ENCODE results near the gene UBE2U. TPM values are rescaled to one million over a fixed set of nuclear protein-coding genes. Genes with fewer than 3 reads are reported as not detected.
A peak's percentile ranks its signal among the peaks of the same experiment; 100 is the strongest.

UBE2U gene
- total RNA-seq, 6 experiments from 2014 or later = not detected

GRCh38 chr1:64266991-64267390 is 63.6 kb downstream of the UBE2U start:
- Mint-ChIP-seq H3K4me3 (no peak overlapping the region), H3K27me3 (ENCODE audit: insufficient read depth) (peaks cover 15% of the 10 kb centered on the region), H3K27ac (no peak overlapping the region), H3K4me1 (ENCODE audit: low read depth) (peaks cover 10% of the 10 kb centered on the region), H3K9me3 (no peaks in the 10 kb centered on the region), H3K36me3 (ENCODE audit: low read depth) (no peaks in the 10 kb centered on the region)
- no peak for TF ChIP-seq CTCF (IDR thresholded peaks at IDR 0.05)
- DNase-seq = no peak

- H3K36me3 Mint-ChIP-seq (ENCODE audit: low read depth) = no peaks in the 10 kb centered on the region
- H3K4me3 Mint-ChIP-seq = no peak overlapping the region
- peaks cover under 1% of the 10 kb centered on the region; the same call in 1 of the 2 replicates for H3K4me1 Mint-ChIP-seq (ENCODE audit: low read depth)
- no peak overlapping the region for H3K27ac Mint-ChIP-seq
- DNase-seq = peak; percentile 73
- peaks cover 15% of the 10 kb centered on the region for H3K27me3 Mint-ChIP-seq (ENCODE audit: insufficient read depth)
- no peaks in the 10 kb centered on the region for H3K9me3 Mint-ChIP-seq
- TF ChIP-seq CTCF (IDR thresholded peaks at IDR 0.05) = peak; percentile 92
These were observed 65.5 kb downstream of the UBE2U start for GRCh38 chr1:64268653-64269557.

- H3K9me3 Mint-ChIP-seq = no peaks in the 10 kb centered on the region
These were observed 66.1 kb downstream of the UBE2U start for GRCh38 chr1:64269558-64269884.

GRCh38 chr1:64280001-64280400 is 76.6 kb downstream of the UBE2U start:
- no peak overlapping the region for H3K27ac Mint-ChIP-seq
- no peak for DNase-seq
- H3K4me1 Mint-ChIP-seq (ENCODE audit: low read depth) = no peaks in the 10 kb centered on the region
- H3K36me3 Mint-ChIP-seq (ENCODE audit: low read depth) = no peaks in the 10 kb centered on the region
- TF ChIP-seq CTCF (IDR thresholded peaks at IDR 0.05) = no peak
- no peak overlapping the region for H3K4me3 Mint-ChIP-seq
- H3K9me3 Mint-ChIP-seq = no peaks in the 10 kb centered on the region
- H3K27me3 Mint-ChIP-seq (ENCODE audit: insufficient read depth) = peaks cover 10% of the 10 kb centered on the region

More at GRCh38 chr1:64269558-64269884, 66.1 kb downstream of the UBE2U start:
- no peak overlapping the region for H3K4me3 Mint-ChIP-seq
- no peaks in the 10 kb centered on the region for H3K36me3 Mint-ChIP-seq (ENCODE audit: low read depth)
- TF ChIP-seq CTCF (IDR thresholded peaks at IDR 0.05) = no peak
- no peaks in the 10 kb centered on the region for H3K4me1 Mint-ChIP-seq (ENCODE audit: low read depth)
- no peak overlapping the region for H3K27ac Mint-ChIP-seq
- DNase-seq = no peak
- H3K27me3 Mint-ChIP-seq (ENCODE audit: insufficient read depth) = peaks cover 15% of the 10 kb centered on the region

- no peak overlapping the region for H3K27ac Mint-ChIP-seq
- TF ChIP-seq CTCF (IDR thresholded peaks at IDR 0.05) = no peak
- no peaks in the 10 kb centered on the region for H3K4me1 Mint-ChIP-seq (ENCODE audit: low read depth)
- H3K27me3 Mint-ChIP-seq (ENCODE audit: insufficient read depth) = peaks cover 7% of the 10 kb centered on the region
- H3K36me3 Mint-ChIP-seq (ENCODE audit: low read depth) = no peaks in the 10 kb centered on the region
- DNase-seq = no peak
- no peak overlapping the region for H3K4me3 Mint-ChIP-seq
- no peaks in the 10 kb centered on the region for H3K9me3 Mint-ChIP-seq
These were observed 78.9 kb downstream of the UBE2U start for GRCh38 chr1:64282351-64282750.

Data from HFFc6 (cell line).